ENCODE measurements around the gene ATE1. TPM values are rescaled to one million over a fixed set of nuclear protein-coding genes. Genes with fewer than 3 reads are reported as not detected.
"Not testable (repeated sequence)": the region's sequence is repeated elsewhere in the genome, so short reads cannot be mapped to it uniquely, and the experiment has no call there.

The ATE1 gene
- total RNA-seq = 10 to 100 TPM; 20.8 to 29.5 (median 24.9) TPM

DNA sequence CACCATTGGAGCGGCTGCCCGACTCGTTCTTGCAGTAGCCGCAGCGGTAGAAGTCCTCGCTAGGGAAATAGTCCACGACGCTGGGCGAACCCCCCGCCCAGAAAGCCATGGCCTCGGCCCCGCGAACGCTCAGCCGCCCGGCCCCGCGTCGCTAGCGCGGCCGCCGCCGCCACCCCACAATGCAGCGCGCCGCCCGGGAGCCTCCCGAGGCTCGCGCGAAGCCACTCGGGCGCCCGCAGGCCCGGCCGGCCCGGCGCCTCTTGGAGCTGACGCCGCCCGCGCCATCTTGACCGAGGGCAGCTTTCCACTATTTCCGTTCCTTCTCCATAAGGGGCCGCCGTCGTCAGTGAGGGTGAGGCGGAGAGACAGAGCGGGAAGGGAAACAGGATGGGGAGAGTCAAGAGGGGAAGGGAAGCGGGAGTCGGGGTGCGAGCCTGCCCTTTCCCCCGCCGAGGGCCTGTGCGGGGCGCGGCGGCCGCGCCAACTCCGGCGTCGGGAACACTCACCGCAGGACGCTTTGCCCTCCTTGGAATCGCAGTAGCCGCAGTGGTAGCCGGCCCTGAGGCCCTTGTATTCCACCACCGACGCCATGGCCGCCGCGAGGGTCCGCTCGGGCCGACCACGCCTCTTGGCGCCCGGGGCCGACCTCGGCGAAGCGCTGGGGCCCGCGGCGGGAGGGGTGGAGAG, at the start of gene ATE1:
TSS of gene ATE1 (minus strand) at position 191 of the 687 bp plus-strand sequence. CDS start at position 109, 82 bp downstream.
- TF ChIP-seq, protein P1, sequence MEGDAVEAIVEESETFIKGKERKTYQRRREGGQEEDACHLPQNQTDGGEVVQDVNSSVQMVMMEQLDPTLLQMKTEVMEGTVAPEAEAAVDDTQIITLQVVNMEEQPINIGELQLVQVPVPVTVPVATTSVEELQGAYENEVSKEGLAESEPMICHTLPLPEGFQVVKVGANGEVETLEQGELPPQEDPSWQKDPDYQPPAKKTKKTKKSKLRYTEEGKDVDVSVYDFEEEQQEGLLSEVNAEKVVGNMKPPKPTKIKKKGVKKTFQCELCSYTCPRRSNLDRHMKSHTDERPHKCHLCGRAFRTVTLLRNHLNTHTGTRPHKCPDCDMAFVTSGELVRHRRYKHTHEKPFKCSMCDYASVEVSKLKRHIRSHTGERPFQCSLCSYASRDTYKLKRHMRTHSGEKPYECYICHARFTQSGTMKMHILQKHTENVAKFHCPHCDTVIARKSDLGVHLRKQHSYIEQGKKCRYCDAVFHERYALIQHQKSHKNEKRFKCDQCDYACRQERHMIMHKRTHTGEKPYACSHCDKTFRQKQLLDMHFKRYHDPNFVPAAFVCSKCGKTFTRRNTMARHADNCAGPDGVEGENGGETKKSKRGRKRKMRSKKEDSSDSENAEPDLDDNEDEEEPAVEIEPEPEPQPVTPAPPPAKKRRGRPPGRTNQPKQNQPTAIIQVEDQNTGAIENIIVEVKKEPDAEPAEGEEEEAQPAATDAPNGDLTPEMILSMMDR (IDR thresholded peaks at IDR 0.05) = no peak
- peak; percentile 61 for DNase-seq (ENCODE audit: low spot score)
- peak; percentile 98 for ATAC-seq (ENCODE audit: low FRiP score)

DNA sequence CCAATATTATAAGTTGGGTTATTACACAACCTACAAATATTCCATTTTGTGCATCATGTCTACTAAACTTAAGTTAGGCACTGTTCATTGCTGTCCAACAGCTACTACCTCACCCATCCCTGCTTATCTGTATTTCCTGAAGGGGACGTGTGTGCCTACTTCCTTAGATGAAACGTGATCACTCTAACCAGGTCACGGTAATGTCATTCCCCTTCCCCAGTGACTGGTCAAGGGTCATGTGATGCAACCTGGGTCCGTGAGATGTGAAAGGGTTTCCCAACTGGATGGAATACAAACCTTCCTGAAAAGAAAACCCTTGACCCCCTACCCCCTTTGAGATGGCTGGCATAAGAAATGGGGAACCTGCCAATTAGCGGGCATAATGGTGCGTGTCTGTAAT, 48.8 kb upstream of the ATE1 start:
- ATAC-seq (ENCODE audit: low FRiP score) (no peak), DNase-seq (ENCODE audit: low spot score) (no peak)
- TF ChIP-seq, protein P1 (IDR thresholded peaks at IDR 0.05) = no peak

DNA sequence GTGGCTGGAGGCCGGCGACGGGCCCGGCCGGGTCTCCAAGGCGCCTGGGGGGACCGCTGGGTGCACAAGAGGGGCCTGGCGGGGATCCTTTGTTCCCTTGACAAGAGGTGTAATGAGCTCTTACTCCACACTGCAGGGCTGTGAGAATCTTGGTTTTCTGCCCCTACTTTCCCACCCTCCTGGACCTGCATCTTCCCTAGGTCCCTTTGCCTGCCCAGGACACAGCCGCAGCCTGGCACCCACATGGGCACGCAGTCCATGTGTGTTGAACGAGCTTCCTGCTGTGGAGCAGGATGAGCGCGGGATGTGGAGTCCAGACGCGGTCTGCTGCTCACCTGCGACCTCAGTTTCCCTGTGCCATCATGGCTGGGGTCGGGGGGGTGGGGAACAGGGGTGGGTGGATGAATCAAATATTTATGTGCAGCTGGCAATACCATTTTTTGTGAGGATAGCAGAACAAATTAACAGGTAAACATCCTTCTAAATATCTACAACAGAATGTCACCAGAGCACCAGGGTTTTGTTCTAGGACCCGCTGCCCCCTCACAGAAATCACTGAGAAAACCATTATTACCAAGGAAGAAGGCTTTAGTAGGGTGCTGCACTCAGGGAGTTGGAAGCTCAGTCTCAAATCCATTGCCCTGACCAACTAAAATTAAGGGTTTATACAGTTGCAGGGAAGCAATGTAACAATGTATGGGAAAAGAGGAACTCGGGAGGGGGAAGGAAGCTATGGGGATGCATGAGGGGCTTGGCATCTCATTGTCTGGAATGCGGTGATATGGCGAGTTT, 47.7 kb upstream of the ATE1 start:
- no peak for ATAC-seq (ENCODE audit: low FRiP score)

DNA sequence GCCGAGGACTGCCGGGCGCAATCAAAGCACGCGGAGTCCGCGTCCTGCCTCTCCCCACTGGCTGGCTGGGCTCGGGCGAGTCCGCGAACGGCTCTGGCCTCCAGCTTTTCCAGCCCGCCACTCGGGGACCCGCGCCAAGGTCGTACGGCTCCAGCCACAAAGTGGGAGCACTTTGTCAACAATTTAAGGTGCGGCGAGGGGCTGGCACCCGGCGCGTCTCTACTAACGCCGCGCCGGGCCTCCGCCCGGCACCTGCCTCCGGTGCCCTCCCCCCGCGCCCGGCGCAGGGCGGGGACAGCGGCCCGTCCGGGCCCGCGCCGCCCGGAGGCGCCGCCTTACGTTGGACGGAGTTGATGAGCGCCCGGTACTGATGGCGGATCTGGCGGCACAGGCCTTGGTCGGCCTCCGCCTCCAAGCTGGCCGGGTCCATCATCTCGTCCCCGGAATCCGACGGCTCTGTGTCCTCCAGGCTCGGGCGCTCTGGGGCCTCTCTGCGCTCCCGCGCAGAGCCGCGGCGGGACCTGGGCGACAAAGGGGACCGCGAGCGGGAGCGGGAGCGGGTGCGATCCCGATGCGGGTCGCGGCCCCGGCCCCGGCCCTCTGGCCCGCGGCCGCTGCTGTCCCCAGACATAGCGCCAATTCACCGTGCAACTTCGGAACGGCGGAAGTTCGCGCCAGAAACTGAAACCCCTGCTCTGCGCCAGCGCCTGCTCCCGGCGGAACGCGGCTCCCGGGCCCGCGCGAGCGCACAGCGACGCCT, 46.9 kb upstream of the ATE1 start, which contains the start of gene NSMCE4A:
TSS of gene NSMCE4A (minus strand) at position 683 of the 760 bp plus-strand sequence. CDS start at position 631, 52 bp downstream.
- ATAC-seq (ENCODE audit: low FRiP score) = peak; percentile 91
- TF ChIP-seq, protein P1 (IDR thresholded peaks at IDR 0.05) = no peak
- no peak for DNase-seq (ENCODE audit: low spot score)

More for the DNA sequence above, 47.7 kb upstream of the ATE1 start:
- TF ChIP-seq, protein P1 (IDR thresholded peaks at IDR 0.05) = no peak
- DNase-seq (ENCODE audit: low spot score) = no peak

DNA sequence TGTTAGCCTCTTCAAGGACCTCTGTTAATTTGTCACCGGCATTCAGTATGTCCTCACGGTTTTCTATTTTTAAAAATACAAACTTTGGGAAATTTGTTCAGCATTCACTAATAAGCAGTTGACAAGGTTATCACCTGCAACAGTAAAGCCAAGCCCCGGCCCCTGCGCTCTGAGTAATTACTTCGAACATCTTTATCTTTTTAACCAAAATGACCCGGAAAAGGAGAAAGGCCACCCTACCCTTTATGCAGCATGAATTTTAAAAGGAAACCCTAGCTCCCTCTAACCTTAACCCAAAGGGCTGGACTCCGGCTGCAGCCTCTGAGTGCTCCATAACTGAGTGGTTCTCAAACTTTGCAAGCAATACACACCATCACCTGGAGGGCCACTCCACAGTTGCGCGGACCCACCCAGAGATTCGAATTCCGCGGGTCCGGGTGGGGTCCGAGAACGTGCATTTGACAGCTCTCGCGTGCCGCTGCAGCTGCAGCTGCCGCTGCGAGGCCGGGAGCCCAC, 46.2 kb upstream of the ATE1 start:
- ATAC-seq (ENCODE audit: low FRiP score) (no peak), DNase-seq (ENCODE audit: low spot score) (no peak)
- TF ChIP-seq, protein P1 (IDR thresholded peaks at IDR 0.05) = no peak

DNA sequence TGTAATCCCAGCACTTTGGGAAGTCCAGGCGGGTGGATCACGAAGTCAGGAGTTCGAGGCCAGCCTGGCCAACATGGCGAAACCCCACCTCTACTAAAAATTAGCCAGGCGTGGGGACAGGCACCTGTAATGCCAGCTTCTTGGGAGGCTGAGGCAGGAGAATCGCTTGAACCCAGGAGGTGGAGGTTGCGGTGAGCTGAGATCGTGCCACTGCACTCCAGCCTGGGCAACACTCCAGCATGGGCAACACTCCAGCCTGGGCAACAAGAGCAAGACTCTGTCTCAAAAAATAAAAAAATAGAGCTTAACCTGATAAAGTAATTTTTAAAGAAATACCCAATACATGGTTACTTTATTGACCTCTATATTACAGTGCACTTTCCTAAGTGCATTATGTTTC, 41.3 kb upstream of the ATE1 start:
- DNase-seq (ENCODE audit: low spot score); ATAC-seq (ENCODE audit: low FRiP score): not testable (repeated sequence)

DNA sequence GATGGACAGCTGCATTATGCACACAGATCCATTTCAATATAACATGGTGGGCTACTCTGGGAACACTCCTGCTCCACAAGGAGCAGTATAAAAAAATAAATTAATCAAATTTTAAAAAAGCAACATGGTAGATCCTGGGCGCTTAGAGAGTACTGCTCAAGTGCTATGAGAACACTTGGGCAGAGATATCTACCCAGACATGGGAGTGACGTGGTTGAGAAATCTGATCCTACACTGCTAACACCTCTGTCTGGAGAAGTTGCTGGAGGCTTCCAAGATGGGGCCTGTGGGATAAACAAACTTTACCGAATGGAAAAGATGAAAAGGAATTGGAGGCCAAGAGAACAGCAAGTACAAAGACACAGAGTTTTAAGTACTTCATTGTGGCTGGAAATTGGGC, 38.2 kb upstream of the ATE1 start:
- DNase-seq (ENCODE audit: low spot score) = no peak
- ATAC-seq (ENCODE audit: low FRiP score) = no peak
- TF ChIP-seq, protein P1 (IDR thresholded peaks at IDR 0.05) = no peak
